NCI-H69 (cell line): Measurements from ENCODE around the gene LGALS3.

Source experiments
- DNase-seq: peaks from one replicate; lab custom pipeline; 2025; lab: John Stamatoyannopoulos, UW

LGALS3 gene

GRCh38 chr14:55131370-55132137, 2.5 kb downstream of the LGALS3 start:
- peak; percentile 12 for DNase-seq

DNA sequence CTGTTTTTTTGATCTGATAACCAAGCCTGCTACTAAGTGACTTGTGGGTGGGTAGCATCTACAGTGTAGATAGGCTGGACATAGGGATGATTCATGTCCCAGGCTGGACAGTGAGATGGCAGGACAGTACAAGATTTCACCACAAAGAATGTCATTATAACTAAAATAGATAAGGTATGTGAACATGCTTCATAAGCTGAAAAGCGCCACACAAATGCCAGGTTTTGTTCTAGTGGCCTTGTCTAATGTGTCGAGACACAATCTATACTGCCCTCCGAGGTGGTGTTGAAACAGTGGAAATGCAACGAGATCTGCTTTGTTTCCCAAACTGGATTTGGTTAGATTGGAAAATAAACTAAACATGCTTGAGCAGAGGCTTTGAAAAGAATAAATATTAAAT, 4.4 kb downstream of the LGALS3 start:
- DNase-seq: peak; percentile 11

DNA sequence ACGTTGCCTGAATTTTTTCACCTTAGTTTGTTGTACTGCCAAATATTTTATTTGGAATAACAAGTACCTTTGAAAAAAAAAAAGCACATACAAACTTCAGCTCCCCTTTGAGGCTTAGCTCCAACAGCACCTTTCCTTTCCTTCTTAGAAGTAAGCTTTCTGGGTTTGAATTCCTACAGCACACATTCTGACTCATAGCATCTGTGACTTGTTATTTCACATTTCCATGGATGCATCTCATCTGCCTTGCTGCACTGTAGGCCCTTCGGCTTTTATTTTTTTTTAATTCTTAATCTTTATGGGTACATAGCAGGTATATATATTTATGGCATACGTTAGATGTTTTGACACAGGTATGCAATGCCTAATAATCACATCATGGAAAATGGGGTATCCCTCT, 7.2 kb downstream of the LGALS3 start:
- DNase-seq: no peak

GRCh38 chr14:55136885-55137786, 8.1 kb downstream of the LGALS3 start:
- DNase-seq: no peak

DNA sequence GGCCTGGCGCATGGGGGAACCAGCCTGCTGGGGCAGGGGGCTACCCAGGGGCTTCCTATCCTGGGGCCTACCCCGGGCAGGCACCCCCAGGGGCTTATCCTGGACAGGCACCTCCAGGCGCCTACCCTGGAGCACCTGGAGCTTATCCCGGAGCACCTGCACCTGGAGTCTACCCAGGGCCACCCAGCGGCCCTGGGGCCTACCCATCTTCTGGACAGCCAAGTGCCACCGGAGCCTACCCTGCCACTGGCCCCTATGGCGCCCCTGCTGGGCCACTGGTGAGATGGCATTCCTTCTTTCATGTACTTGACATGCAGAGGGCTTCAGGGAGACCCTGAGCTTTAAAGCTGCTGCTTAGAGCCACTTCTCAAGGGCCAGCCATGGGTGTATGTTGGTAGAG, 9.0 kb downstream of the LGALS3 start:
- DNase-seq: peak; percentile 14

DNA sequence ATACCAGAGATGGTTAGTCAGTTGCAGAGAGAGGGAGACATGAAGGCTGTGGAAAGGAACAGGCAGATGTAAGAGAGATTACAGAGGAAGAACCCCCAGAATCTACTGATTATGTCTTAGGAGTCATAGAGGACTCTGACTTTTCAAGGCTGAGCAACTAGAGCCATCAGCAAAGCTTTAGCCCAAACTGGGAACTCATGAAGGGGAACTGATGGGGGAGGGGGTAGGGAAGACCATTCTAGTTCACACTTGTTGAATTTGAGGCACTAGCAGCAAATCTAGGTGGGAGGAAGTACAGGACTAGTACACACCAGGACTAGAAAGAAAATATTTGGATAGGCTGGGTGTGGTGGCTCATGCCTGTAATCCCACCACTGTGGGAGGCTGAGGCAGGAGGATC, 10.1 kb downstream of the LGALS3 start:
- no peak for DNase-seq

DNA sequence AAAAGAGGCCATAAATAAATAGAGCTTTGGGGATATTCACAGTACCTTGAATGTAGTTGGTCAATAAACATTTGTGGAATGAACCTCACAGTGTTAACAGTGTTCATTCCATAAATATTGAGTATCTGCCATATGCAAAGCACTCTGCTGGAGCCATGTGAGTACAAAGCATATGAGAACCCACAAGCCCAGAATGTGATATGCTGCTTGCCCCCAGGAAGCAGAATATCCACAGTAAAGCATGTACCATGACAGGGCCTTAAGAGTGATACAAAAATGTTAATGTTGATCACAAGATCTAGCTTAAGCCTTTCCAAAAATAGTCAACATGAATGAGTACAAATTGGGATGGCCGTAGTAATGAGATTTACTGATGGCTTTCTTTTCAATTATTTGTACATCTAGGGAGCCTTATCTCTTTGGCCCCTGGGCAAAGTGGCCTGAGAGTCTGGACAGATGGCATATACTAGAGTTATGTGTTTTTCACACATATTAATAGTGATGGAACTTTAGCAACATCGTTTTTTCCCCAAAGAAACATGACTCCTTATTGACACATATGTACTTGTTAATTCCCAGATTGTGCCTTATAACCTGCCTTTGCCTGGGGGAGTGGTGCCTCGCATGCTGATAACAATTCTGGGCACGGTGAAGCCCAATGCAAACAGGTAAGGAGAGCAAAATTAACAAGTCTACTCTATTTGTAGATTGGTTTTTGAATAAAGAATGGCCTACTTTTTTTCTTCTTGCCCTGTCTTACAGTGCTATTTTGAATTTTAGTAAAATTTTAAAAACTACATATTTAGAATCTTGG, 10.9 kb downstream of the LGALS3 start:
- no peak for DNase-seq

DNA sequence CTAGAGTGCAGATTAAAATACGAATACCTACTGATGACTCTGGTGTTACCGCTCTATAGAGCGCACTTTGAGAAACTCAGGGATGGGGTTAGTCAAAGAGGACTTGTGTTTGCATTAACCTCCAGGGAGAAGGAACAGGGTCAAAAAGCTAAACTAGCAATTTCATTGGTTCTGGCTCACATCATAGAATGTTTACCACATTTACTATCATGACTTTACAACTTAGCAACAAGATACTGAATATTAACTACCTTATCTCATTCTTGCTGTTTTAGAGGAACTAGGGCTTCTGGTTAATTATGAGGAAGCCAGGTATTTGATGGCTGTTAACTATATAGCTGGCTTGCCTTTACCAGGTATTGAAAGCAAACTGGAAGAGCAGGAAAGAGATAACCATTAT, 12.8 kb downstream of the LGALS3 start:
- no peak for DNase-seq

- peak; percentile 70 for DNase-seq
Observed at GRCh38 chr14:55142466-55142865, 13.4 kb downstream of the LGALS3 start.

DNA sequence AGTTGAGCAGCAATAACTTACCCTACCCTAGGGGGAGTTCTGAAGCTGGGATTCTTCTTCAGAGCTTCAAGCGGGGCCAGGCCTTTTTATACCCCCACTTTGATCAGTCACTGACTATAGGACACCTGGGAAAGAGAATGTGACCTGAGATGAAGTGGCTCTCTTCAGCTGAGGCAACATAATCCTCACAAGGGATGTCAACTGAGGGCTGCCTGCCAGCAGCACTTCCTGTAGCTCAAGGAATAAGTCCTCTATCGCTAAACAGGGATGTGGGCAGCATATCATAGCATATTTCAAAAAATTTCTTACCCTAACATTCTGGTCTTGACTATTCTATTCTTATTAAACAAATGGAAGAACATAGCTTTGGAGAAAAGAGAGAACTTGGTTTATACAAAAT, 17.4 kb downstream of the LGALS3 start:
- DNase-seq: no peak

GRCh38 chr14:55151601-55152000, 22.5 kb downstream of the LGALS3 start:
- DNase-seq: no peak

DNA sequence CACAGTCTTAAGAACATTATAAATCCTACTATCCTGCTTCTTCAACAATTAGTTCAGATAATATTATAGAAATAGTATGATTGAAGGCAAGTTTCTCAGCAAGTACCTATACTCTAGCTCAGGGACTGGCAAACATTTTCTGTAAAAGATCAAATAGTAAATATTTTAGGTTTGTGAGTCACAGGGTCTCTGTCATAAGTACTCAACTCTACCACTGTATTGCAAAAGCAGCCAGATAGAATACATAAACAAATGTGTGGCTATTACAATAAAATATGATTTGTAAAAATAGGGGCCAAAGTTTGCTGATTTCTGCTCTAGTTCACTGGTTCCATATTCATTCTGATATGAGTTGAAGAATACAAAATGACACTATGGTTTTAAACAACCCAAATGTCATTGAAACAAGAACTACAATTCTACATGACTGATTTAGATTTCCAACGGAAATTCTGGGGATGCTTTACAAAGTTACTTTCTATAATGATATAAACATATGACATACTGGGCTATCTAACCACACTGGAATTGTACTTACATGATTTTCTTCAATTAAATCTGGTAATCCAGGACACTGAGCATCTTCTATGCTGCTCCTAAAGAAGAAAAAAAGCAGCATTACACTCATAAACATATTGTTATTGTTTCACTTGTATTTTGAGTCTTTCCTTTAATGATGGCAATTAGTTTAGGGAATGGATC, 23.2 kb downstream of the LGALS3 start:
- DNase-seq: no peak

DNA sequence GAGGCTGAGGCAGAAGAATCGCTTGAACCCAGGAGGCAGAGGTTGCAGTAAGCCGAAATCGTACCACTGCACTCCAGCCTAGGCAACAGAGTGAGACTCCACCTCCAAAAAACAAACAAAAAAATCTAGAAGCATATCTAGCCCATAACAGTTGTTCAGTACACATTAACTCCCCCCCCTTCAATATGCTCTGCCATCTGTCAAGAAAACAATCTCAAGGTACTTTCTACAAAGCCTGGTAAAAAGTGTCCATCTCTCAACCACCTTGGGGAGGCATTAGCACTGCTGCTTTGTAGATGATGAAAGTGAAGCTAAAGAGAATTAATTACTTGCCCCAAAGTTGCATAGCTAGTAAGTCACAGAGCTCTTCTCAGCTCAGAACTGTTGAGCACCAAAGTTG, 24.9 kb downstream of the LGALS3 start:
- DNase-seq: peak; percentile 43

- DNase-seq: no peak
Observed at GRCh38 chr14:55157080-55157479, 28.0 kb downstream of the LGALS3 start.

- DNase-seq: no peak
Observed at GRCh38 chr14:55158412-55158811, 29.4 kb downstream of the LGALS3 start.

DNA sequence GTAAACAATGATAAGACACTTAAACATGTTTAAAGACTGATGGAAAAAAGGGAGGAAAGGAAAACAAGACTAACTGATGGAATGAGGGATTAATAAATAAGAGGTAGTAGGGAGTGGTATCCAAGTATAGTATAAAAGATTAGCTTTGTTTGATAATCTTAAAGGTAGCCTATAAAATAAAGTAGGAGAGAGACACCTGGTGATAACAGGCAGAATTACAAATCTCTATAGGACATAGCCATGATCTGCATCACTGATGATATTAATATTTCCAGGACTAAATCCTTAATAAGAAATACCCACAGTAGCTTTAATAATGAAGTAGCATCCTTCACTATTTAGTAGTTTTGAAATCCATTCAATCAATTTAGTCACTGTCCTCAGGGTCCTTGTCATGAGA, 31.9 kb downstream of the LGALS3 start:
- DNase-seq: peak; percentile 31

DNA sequence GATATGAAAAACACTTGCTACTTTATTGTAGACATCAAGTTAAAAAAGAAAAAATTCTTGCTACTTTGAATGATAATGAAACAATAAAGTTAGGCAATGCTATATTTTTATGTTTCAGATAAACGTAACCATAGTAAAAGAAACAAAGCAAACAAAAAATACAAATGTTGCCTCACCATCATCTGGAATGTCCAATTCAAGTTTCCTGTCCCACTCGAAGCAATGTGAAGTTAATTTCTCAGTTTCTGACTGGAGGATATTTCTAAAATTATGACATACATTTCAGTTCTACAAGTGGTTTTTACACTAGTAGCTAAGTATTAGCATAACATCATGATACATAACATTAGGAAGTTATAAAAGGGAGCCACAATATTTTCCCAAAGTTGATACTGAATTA, 41.5 kb downstream of the LGALS3 start:
- no peak for DNase-seq

- DNase-seq: no peak
Observed at GRCh38 chr14:55180006-55180405, 51.0 kb downstream of the LGALS3 start.

DNA sequence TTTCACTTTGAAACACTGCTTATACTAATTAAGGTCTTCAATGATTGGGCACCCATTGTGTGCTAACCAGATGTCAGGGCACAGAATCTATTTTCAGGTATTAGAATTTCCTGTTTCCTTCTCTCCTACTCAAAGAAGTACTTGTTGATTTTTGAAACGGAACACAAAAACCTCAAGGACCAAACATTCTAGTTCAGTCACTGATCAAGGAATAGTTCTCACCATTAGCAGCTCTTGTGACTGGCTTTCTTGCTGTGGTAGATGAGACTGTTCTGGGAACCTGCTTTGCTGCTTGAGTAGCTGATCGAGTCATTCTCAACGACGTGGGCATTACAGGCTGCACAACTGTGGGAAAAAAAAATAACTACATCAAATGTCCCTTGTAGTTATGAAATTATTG, 51.4 kb downstream of the LGALS3 start:
- DNase-seq: no peak

DNA sequence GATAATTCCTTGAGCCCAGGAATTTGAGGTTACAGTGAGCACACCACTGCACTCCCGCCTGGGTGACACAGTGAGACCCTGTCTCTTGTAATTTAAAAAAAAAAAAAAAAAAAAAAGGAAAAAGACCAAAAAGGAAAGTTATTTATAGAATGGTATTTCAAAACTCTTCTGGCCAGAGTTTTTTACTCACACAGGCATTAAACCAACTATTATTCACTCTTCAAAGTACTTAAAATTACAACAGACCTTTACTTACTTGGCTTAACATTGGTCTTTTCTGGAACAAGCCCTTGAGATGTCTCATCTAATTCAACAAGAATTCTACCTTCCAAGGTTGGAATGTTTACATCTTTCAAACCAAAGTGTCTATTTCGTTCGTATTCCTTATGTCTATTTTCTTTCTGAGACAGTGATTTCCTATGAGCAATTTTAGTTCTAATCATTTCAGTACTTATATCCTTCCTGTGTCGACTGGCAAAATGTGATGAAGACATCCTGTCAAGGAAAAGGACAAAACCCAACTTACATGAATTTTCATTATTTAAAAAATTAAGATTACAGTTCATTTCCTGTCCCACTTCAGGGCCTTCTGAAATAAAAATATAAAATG, 59.7 kb downstream of the LGALS3 start:
- DNase-seq: no peak

DNA sequence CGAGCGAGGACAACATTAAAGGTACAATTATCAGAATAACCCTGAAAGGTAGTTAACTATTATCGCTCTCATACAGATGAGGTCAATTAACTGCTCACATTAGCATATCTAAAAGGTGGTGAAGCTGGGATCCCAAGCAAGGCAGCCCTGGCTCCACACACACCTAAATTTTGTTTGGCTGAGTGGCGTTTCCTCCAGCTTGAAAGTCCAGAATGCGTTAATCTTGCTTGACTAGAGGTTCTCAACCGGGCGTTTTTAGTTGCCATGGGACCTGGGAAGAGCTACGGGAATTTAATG, 61.8 kb downstream of the LGALS3 start:
- DNase-seq: no peak
